Midbrain (tissue), 1 donor: ENCODE data around the gene UROS.
A peak's percentile ranks its signal among the peaks of the same experiment; 100 is the strongest.

Experiments used
- DNase-seq: peaks from one replicate; lab custom pipeline; 2025; lab: John Stamatoyannopoulos, UW

The UROS gene

DNA sequence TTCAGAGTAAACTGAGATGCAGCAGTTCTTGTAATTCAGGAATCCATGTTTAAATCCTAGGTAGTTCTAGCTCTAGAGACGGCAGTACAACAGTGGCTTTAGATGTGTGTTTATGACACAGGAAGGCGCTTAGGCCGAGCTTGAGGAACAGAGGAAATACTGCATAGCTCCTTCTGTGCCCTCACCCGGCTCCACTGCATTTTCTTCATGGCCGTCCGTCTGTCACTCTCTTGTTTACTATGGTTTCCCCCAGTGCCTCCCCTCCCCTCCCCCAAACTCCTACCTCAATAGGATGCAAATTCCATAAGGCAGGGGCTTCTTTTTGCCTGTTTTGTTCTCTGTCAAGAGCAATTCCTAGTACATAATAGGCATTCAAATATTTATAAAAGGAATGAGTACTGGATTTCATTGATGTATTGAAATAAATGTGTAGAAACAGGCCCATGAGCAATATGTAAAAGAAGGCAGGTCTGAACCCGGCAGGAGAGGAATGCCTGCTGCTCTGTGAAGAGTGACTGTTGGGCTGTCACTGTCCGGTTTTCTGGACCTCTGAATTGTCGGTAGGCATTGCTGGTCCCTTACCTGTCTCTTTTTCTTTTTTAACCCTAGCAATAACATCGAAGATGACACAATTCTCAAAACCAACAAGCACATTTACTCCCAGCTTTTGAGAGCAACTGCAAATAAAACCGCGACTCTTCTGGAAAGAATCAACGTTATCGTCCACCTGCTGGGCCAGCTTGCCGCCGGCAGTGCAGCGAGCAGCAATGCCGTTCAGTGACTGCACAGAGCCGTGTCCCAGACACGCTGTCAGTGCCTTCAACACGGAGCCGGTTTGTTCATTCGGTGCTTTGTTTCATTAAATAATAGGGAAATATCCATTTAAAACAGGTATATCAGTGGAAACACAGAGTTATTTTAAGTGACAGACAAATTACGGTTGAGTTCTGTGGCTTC lies 60.1 kb downstream of the UROS start:
- no peak for DNase-seq

DNA sequence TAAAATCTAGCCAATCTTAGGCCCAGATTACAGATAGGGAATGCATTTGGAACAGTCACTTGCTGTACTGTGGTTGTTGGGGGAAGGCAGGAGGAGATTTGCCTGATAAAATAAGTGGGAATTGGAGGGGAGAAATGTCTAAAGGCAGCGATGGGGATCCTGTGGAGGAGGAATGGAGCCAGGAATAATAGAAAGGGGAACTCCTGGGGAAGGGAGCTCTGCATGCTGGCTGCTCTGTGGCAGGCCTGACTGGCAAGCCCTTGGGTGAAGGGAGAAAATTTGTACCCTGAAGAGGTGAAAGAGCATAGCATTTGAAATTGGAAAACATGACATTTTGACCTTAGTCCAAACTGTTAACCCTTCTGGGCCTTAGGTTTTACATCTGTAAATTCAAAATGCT lies 61.1 kb downstream of the UROS start:
- DNase-seq = no peak

DNA sequence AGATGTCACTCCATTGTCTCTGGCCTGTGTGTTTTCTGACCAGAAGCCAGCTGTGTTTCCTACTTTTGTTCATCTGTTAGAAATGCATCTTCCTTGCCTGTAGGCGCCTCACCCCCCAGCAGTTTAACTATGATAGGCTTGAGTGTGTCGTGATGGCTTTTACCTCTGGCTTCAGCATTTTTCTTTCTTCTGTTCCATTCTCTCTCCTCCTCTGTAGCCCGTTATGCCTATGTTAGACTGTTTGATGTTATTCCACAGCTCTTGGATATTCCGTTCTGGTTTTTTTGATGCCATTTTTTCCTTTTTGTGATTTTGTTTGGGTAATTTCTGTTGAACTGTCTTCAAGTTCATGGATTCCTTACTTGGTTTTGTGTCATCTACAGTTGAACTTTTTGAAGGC lies 65.3 kb downstream of the UROS start:
- no peak for DNase-seq

DNA sequence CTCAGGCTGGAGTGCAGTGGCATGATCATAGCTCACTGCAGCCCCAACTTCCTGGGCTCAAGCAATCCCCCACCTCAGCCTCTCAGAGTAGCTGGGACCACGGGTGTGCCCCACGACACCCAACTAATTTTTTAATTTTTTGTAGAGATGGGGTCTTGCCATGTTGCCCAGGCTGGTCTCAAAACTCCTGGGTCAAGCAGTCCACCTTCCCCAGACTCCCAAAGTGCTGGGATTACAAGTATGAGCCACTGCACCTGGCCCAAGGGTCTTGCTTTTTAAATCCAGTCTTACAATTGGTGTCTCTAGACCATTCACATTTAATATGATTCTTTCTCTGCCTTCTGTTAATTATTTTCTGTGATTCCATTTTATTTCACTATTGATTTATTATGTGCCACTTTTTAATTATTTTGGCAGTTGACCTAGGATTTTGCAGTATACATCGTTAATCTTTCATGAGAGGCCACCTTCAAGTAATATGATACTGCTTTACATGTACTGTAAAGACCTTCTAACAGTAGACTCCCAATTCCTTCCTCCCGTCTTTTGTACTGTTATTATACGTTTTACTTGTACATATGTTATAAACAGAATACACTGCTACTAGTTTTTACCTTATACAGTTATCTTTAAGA lies 66.1 kb downstream of the UROS start:
- no peak for DNase-seq

DNA sequence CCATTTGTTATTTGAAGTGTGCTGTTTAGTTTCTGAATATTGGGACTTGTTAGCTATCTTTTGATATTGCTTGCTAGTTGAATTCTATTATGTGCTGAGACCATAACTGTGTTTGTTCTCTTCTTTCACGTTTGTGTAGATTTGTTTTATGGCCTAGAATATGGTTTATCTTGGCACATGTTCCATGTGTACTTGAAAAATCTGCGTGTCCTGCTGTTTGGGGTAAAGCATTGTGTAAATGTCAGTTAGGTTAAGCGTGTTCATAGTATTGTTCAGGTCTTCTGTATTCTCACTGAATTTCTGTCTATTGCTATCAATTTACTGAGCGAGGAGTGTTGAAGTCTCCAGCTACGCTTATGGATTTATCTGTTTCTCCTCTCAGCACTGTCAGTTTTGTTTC lies 66.9 kb downstream of the UROS start:
- no peak for DNase-seq

DNA sequence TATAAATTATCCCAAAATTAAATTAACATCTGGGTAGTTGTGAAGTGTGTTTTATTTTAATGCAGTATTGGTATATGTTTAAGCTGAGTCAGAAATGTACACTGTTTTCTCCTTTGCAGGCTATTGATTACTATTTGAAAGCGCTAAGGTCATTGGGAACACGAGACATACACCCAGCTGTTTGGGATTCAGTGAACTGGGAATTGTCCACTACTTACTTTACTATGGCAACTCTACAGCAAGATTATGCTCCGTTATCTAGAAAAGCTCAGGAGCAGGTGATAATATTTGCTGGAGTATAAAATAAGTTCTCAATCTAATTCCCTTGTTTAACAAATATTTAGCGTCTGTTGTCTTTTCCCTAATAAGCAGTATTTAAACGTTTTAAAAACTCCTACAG lies 75.6 kb downstream of the UROS start:
- DNase-seq = no peak

DNA sequence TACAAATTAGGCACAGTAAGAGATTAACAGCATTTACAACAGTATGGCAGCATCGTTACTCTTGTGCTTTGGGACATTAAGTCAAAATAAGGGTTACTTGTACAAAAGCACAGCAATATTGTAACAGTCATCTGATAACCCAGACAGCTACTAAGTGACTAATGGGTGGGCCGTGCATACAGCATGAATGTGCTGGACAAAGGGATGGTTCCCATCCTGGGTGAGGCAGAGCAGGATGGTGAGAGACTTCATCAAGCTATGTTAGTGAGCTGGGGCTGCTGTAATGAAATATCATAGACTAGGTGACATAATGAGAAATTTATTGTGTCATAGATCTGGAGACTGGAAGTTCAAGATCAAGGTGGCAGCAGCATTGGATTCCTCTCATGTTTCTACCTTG lies 78.1 kb downstream of the UROS start:
- no peak for DNase-seq

DNA sequence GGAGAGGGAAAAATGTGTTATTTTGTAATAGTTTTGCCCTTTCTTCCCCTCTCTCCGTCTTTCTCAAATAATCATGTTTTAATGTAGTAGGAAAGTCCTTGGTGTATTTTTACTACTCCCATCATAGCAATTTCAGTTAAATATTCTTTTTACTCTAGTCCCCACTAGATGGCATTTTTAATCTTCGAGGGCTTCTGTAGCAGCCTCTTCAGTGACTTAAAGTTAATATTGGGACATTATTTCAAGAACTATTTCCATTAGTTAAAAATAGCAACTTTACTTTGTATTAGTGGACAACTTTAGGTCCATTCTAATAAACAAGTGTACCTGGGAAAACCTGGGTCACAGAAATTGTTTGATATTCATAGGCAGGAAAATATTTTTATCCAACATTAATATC lies 80.6 kb downstream of the UROS start:
- DNase-seq = no peak

DNA sequence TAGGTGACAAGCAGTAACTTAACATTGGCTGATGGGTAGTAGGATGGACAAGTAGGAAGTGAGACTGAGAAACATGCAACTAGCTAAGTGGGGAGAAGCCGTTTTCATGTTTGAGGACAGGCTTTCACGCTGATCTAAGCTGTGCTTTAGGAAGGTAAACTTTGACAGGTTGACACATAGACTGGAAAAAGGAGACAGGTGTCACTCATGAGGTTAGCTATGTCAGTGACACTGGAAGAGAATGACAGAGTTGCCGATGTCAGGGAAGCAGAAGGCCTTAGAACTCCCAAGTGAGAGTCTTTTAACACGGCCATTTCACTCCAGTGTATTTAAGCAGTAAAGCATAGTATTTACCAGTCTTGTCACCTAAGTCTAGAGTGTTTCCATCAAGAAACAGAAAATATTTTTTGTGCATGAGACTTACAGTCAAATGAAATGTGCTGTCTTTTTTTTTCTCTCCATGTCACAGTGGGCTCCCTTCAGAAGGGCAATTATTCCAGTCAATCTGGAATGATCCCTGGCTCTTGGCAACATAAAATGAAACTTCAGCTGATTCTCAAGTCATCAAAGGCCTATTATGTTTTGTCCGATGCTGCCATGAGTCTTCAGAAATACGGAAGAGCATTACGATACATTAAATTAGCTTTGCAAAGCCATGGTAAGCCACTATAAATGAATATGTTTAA lies 82.9 kb downstream of the UROS start:
- peak; percentile 1 for DNase-seq
